HT1080 (cell line): ENCODE data around the gene TMEM272. TPM values are rescaled to one million over a fixed set of nuclear protein-coding genes. Genes with fewer than 3 reads are reported as not detected.

Experiments used
- total RNA-seq: library from RNA; depleted of rRNA; stranded (reverse); fragments of >200 nt; shearing (Covaris generic); gene quantifications from 2 replicates; pipeline ENCODE4 v1.2.3, GENCODE V29; 2014; rRNA removed

Gene TMEM272
- total RNA-seq, 1 experiment from 2014 or later = not detected

Other genes starting within 250 kb of the TMEM272 start
- 0.94 and 5.9 TPM in 2 replicates for gene DHRS12, start 41.0 kb downstream of the TMEM272 start, total RNA-seq
- not detected in 2 replicates for gene CCDC70, start 16.8 kb upstream of the TMEM272 start, total RNA-seq
- 2.2 and 2.3 TPM in 2 replicates for gene ATP7B, start 166.3 kb upstream of the TMEM272 start, total RNA-seq
- 7.8 and 8.7 TPM in 2 replicates for gene ALG11, start 167.2 kb upstream of the TMEM272 start, total RNA-seq
- 5.9 and 6.6 TPM in 2 replicates for gene UTP14C, start 179.5 kb upstream of the TMEM272 start, total RNA-seq